IPS-20b (cell line): ENCODE measurements around the gene ELF4.

Experiments used
- H3K27ac ChIP-seq: one replicate; pipeline ENCODE4 v1.5.1; 2013; ENCODE audit warnings: low read length
- H3K27me3 ChIP-seq: 2 replicates; pipeline ENCODE4 v1.6.1; 2013; ENCODE audit warnings: mild to moderate bottlenecking, low read length, inconsistent platforms; ENCODE audit not compliant: insufficient read depth
- H3K36me3 ChIP-seq: 2 replicates; pipeline ENCODE4 v1.6.1; 2013; ENCODE audit warnings: low read depth, mild to moderate bottlenecking, inconsistent platforms, low read length, moderate library complexity; ENCODE audit not compliant: insufficient read depth
- H3K4me1 ChIP-seq: 2 replicates; pipeline ENCODE4 v1.6.1; 2013; ENCODE audit warnings: mild to moderate bottlenecking, control low read depth, inconsistent platforms, low read length, moderate library complexity; ENCODE audit not compliant: insufficient read depth
- H3K4me3 ChIP-seq: 2 replicates; pipeline ENCODE4 v1.5.1; 2013; ENCODE audit warnings: mild to moderate bottlenecking, low read length, inconsistent platforms
- H3K9ac ChIP-seq: 2 replicates; pipeline ENCODE4 v1.6.1; 2013; ENCODE audit warnings: low read depth, mild to moderate bottlenecking, inconsistent platforms, low read length, moderate library complexity
- H3K9me3 ChIP-seq: 2 replicates; pipeline ENCODE4 v1.6.1; 2013; ENCODE audit warnings: mild to moderate bottlenecking, low read depth, low read length, inconsistent platforms; ENCODE audit not compliant: insufficient read depth

The ELF4 gene

DNA sequence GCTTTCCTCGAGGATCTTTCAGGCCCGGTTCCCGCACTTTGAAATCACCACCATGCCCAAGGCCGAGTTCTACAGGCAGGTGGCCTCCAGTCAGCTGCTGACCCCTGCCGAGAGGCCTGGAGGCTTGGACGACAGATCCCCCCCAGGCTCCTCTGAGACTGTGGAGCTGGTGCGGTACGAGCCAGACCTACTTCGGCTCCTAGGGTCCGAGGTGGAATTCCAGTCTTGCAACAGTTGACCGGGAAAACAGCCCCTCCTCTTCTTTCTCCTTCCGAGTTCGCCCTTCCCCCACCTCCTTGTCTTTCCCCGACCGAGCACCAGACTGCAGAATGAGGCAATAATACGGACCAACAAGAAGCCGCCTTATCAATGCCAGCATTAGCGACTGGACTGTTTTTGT, 54.4 kb downstream of the ELF4 start:
- no peak overlapping the region for H3K4me3 ChIP-seq
- H3K9me3 ChIP-seq, result no peaks in the 10 kb centered on the region
- H3K27ac ChIP-seq, result no peak overlapping the region
- no peaks in the 10 kb centered on the region; the same call in 1 of the 2 replicates for H3K4me1 ChIP-seq
- peaks cover 10% of the 10 kb centered on the region; the same call in 1 of the 2 replicates for H3K36me3 ChIP-seq
- H3K27me3 ChIP-seq, result peaks cover 21% of the 10 kb centered on the region
- no peak overlapping the region for H3K9ac ChIP-seq

DNA sequence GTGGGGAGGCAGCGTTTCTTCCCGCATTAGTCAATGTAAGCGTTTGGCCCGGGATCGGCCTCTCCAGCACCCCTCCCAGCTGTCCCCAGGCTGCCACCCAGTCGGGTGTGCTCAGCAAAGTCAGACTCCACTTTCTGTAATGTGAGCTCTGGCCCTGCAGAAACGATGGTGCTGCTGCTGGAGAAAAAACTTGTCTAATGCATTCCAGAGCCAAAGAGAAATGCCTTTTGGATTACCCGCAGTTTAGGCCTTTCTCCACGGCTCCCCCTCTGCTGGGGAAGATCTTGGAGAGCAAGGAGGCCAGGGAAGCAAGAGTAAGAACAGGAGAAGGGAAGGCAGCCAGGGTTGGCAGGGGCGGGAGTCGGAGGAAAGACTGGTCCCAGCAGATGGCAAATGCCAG, 55.2 kb downstream of the ELF4 start:
- no peak overlapping the region for H3K4me3 ChIP-seq
- no peak overlapping the region for H3K27ac ChIP-seq
- peaks cover 18% of the 10 kb centered on the region for H3K27me3 ChIP-seq
- H3K4me1 ChIP-seq, result no peaks in the 10 kb centered on the region; the same call in 1 of the 2 replicates
- no peaks in the 10 kb centered on the region for H3K9me3 ChIP-seq
- no peak overlapping the region for H3K9ac ChIP-seq
- peaks cover 10% of the 10 kb centered on the region; the same call in 1 of the 2 replicates for H3K36me3 ChIP-seq

DNA sequence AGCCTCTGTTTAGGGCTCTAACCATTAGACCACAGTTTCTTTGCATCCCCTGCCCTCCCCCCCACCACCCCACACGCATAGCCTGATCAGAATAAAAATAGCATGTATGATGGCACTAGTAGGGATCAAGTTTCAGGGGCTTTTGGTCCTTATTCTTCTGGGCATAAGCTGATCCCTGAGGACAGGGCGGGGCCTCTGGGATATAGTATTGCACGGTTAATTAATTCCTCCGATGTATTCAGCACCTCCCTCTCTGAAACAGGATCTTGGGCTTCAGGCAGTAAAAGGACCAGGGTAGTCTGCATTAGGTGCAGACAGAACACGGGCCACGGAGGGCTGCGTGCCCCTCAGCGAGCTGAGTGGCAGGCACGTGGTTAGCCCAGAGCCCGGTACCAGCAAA, 57.1 kb downstream of the ELF4 start:
- Histone ChIP-seq H3K27me3 (peaks cover under 1% of the 10 kb centered on the region), H3K9me3 (no peaks in the 10 kb centered on the region), H3K27ac (no peak overlapping the region), H3K9ac (no peak overlapping the region), H3K4me3 (no peak overlapping the region), H3K4me1 (no peaks in the 10 kb centered on the region; the same call in 1 of the 2 replicates), H3K36me3 (peaks cover 14% of the 10 kb centered on the region)

DNA sequence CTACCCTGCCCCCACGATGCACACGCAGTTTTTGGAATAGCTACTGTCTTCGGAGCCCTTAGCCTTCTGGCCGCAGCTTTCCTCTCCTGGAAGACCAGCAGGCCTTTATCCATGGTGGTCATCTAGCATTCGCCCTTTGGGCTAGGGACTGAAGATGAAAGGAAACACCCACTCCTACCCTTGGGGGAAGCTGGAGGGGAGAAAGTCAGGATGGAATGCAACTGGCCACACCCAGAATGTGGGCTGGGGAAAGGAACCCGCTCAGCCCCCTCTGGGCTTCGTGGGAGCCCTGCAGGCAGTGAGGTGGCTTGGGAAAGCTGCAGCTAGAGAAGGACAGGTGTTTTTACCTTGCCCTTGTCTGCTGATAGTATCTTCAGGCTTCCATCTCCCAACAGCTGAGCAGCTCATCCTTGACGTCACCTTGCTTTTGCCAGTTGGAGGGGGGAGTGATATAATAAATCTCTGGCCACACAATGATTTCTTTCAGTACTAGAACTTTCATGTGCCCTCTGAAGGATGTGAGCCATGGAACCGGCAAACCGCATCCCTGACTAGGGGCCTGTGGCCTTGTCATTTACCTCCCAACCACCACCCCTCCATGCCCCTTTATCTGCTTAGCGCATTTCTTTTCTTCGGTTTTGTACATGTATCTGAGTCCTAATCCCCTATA, 59.0 kb downstream of the ELF4 start:
- H3K9me3 ChIP-seq, result no peaks in the 10 kb centered on the region
- no peaks in the 10 kb centered on the region; the same call in 1 of the 2 replicates for H3K4me1 ChIP-seq
- peaks cover 14% of the 10 kb centered on the region for H3K36me3 ChIP-seq
- H3K27ac ChIP-seq, result no peak overlapping the region
- no peaks in the 10 kb centered on the region for H3K27me3 ChIP-seq
- H3K4me3 ChIP-seq, result no peak overlapping the region
- H3K9ac ChIP-seq, result no peak overlapping the region

DNA sequence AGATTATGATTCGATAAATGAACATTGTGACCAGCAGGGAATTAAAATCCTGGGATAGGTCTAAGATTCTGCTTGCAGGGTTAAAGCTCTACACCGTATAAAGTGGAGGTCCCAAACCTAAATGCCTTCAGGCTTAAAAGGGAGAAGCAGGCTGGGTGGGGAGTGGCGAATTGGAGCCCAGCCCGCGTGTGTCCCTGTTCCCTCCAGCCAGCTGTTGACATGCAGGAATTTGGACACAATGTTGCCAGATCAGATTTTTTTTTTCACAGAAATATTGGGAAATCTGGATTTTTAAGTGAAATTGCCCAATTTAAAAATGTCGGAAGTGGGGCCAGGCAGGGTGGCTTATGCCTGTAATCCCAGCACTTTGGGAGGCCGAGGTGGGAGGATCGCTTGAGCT, 60.5 kb downstream of the ELF4 start:
- H3K36me3 ChIP-seq, result peaks cover 14% of the 10 kb centered on the region
- H3K27me3 ChIP-seq, result no peaks in the 10 kb centered on the region
- no peaks in the 10 kb centered on the region for H3K9me3 ChIP-seq
- H3K27ac ChIP-seq, result no peak overlapping the region
- H3K9ac ChIP-seq, result no peak overlapping the region
- H3K4me3 ChIP-seq, result no peak overlapping the region
- H3K4me1 ChIP-seq, result no peaks in the 10 kb centered on the region

DNA sequence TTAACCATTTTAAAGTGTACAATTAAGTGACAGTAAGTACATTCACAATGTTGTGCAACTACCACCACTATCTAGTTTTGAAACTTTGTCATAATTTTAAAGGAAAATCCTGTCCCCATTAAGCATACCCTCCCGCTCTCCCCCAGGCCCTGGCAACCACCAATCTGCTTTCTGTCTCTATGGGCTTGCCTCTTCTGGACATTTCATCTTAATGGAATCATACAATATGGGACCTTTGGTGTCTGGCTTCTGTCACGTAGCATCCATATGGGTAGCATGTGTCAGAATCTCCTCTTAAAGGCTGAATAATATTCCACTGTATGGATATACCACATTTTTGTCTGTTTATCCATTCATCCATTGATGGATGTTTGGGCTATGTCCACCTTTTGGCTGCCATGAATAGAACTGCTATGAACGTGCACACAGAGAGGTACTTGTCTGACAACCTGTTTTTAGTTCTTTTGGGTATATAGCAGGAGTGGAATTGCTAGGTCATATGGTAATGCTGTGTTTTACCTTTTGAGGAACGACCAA, 61.5 kb downstream of the ELF4 start:
- H3K4me1 ChIP-seq, result no peaks in the 10 kb centered on the region
- peaks cover 14% of the 10 kb centered on the region for H3K36me3 ChIP-seq
- H3K27me3 ChIP-seq, result no peaks in the 10 kb centered on the region
- no peak overlapping the region for H3K9ac ChIP-seq
- no peaks in the 10 kb centered on the region for H3K9me3 ChIP-seq
- H3K4me3 ChIP-seq, result no peak overlapping the region
- H3K27ac ChIP-seq, result no peak overlapping the region

DNA sequence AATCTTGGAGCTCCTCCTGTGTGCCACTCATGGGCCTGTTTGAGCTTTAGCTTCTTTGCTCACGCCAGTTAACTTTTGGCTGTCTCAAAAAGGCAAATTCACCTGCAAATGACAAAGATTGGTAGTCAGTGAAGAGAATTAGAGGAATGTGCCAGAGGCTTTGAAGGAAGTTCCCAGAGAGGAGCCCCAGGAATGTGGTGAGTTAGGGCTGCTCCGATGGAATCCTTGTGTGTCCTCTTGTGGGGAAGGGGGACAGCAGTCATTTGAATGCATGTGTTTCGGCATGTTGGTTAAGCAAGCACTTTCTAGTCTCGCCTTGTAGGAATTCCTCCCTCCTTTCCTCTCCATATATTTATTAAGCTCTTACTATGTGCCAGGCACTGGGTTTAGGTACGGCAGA, 62.9 kb downstream of the ELF4 start:
- H3K27ac ChIP-seq, result no peak overlapping the region
- no peaks in the 10 kb centered on the region for H3K27me3 ChIP-seq
- H3K9me3 ChIP-seq, result no peaks in the 10 kb centered on the region
- no peaks in the 10 kb centered on the region for H3K4me1 ChIP-seq
- H3K36me3 ChIP-seq, result peaks cover 13% of the 10 kb centered on the region
- no peak overlapping the region for H3K4me3 ChIP-seq
- H3K9ac ChIP-seq, result no peak overlapping the region

DNA sequence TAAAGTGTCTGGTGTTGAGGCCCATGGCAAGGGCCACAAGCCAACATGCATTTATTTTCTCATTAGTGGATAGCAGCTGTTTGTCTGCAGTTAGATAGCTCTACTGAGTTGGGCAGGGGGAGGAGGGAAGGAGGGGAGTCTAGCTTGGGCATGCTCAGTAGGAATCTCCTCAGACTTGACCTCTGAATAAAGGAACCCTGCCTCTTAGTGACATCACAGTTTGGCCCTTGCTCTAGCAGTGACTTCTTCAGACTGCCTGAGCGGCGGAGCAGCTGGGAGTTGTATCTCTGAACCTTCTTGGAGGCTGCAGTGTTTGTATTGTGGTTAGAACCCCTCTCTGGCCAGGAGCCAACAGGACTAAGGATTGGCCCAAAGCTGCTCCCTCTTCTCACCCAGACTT, 70.5 kb downstream of the ELF4 start:
- Histone ChIP-seq H3K9ac (no peak overlapping the region), H3K36me3 (no peaks in the 10 kb centered on the region), H3K27ac (no peak overlapping the region), H3K4me3 (no peak overlapping the region), H3K27me3 (no peaks in the 10 kb centered on the region), H3K4me1 (no peaks in the 10 kb centered on the region), H3K9me3 (no peaks in the 10 kb centered on the region)

DNA sequence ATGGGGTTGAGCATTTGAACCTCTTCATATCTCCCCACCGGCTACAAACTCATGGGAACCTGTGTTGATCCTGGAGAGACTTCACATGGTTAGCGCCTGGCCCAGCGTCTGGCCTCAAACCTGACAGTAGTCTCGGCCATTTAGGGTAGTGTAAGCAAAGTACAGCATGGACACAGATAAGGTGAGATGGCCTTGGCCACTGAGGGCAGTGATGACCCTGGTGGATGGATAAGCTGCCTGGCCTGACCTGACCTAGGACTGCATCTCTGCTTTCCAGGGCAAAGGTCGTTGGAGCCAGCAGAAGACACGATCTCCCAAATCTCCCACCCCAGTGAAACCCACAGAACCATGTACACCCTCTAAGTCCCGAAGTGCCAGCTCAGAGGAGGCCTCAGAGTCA, 76.1 kb downstream of the ELF4 start:
- no peaks in the 10 kb centered on the region for H3K27me3 ChIP-seq
- no peak overlapping the region for H3K9ac ChIP-seq
- H3K4me1 ChIP-seq, result no peaks in the 10 kb centered on the region
- H3K36me3 ChIP-seq, result no peaks in the 10 kb centered on the region
- no peaks in the 10 kb centered on the region for H3K9me3 ChIP-seq
- no peak overlapping the region for H3K4me3 ChIP-seq
- no peak overlapping the region for H3K27ac ChIP-seq

DNA sequence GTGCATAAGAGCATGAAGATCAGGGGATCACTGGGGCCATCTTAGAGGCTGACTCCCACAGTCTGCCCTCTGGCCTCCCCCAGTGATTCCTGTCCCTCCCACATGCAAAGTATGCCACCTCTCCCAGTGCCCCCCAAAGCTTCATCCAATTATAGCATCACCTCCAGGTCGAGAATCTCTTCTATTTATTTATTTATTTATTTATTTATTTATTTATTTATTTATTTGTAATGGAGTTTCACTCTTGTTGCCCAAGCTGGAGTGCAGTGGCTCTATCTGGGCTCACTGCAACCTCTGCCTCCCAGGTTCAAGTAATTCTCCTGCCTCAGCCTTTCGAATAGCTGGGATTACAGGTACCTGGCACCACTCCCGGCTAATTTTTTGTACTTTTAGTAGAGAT, 77.7 kb downstream of the ELF4 start:
- no peaks in the 10 kb centered on the region for H3K36me3 ChIP-seq
- no peak overlapping the region for H3K27ac ChIP-seq
- H3K9me3 ChIP-seq, result no peaks in the 10 kb centered on the region
- H3K4me1 ChIP-seq, result no peaks in the 10 kb centered on the region
- no peak overlapping the region for H3K4me3 ChIP-seq
- H3K9ac ChIP-seq, result no peak overlapping the region
- H3K27me3 ChIP-seq, result no peaks in the 10 kb centered on the region

DNA sequence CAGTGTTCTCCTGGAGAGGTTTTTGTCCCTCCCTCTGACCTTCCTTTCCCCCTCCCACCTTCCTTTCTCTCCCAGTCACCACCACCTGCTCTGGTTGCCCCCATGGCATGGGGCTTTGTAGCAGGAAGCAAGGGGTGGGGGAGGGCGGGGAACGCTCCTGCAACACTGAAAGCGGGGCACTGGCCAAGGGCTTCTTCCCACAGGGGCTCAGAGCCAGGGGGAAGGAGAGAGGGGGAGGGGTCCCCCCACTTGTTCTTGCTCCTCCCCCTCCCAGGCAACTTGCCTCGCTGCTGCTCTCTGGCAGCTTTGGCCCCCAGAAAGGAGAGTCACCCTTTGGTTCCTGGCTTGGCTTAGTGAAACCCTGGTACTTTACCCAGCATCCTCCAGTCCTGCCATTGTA, 79.5 kb downstream of the ELF4 start:
- H3K27me3 ChIP-seq, result no peaks in the 10 kb centered on the region
- H3K27ac ChIP-seq, result no peak overlapping the region
- no peak overlapping the region for H3K4me3 ChIP-seq
- no peaks in the 10 kb centered on the region for H3K36me3 ChIP-seq
- H3K9ac ChIP-seq, result no peak overlapping the region
- H3K4me1 ChIP-seq, result no peaks in the 10 kb centered on the region
- H3K9me3 ChIP-seq, result no peaks in the 10 kb centered on the region

DNA sequence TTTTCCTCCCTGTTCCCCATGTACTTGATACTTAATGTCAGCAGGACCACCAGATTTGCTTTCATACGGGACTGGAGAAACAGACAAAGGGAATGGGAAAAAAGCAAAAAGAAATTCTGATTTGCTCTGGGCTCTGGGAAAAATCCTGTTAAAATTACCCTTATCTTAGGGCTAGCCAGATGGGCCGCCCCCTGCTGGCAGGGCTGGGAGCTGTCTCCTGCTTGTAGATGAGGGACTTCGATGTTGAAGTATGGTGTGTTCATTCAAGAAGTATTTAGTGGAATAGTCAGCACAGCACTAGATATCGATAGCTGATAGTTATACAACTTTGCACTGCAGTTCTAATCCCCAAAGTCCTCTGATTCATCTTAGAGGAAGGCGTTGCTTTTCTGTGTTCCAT, 82.1 kb downstream of the ELF4 start:
- Histone ChIP-seq H3K27me3 (no peaks in the 10 kb centered on the region), H3K9me3 (no peaks in the 10 kb centered on the region), H3K4me3 (no peak overlapping the region), H3K36me3 (no peaks in the 10 kb centered on the region), H3K9ac (no peak overlapping the region), H3K4me1 (no peaks in the 10 kb centered on the region; the same call in 1 of the 2 replicates), H3K27ac (no peak overlapping the region)
